Lower lobe of right lung (tissue), 2 donors: ENCODE measurements around the gene PHF20. TPM values are rescaled to one million over a fixed set of nuclear protein-coding genes. Genes with fewer than 3 reads are reported as not detected.

Experiments used
- ATAC-seq, 2 donors: fragments of 200-7000 bp; cut with Tn5 transposase; one replicate each; pipeline ENCODE4 v1.9.1; 2020 to 2022; ENCODE audit warnings: mild to moderate bottlenecking in 2 of 2, moderate library complexity in 2 of 2
- DNase-seq: peaks from one replicate; pipeline ENCODE4 v3.0.0-alpha.2; 2020
- H3K27ac ChIP-seq: fragments of 200-600 bp; one replicate; pipeline ENCODE4 v1.8.0; 2022
- H3K27me3 ChIP-seq: fragments of 200-600 bp; one replicate; pipeline ENCODE4 v1.8.0; 2022; ENCODE audit warnings: low read depth
- H3K36me3 ChIP-seq: fragments of 200-600 bp; one replicate; pipeline ENCODE4 v1.8.0; 2022; ENCODE audit warnings: mild to moderate bottlenecking
- H3K4me1 ChIP-seq: fragments of 200-600 bp; one replicate; pipeline ENCODE4 v1.8.0; 2022
- H3K4me3 ChIP-seq: fragments of 200-600 bp; one replicate; pipeline ENCODE4 v1.8.0; 2022; ENCODE audit warnings: mild to moderate bottlenecking
- H3K9me3 ChIP-seq: fragments of 200-600 bp; one replicate; pipeline ENCODE4 v1.8.0; 2022
- CTCF ChIP-seq: fragments of 200-600 bp; IDR thresholded peaks from one replicate; pipeline ENCODE4 v1.8.0; 2022; ENCODE audit warnings: antibody characterized with exemption, mild to moderate bottlenecking
- intact Hi-C: fragments of 100-400 bp; cut with DNase I; formaldehyde crosslinking; loops from one replicate; pipeline ENCODE4 v1.11.0; 2022
- total RNA-seq: library from RNA; stranded (reverse); fragmentation: NEBNext Ultra II Directional; extraction: Animal tissue kit (Norgen Biotek cat#: 25700); gene quantifications from one replicate; pipeline ENCODE4 v1.2.1, GENCODE V29; 2021
- donor health status: DM: no; HTN: yes; CAD: no; lungs with severe emphysema.

PHF20 gene
- total RNA-seq, 1 donor from 2014 or later = 47.9 TPM

GRCh38 chr20:35731862-35732643 is 39.8 kb upstream of the PHF20 start:
- Histone ChIP-seq H3K27ac (no peak overlapping the region), H3K27me3 (no peaks in the 10 kb centered on the region), H3K9me3 (no peaks in the 10 kb centered on the region), H3K4me3 (no peak overlapping the region), H3K4me1 (peaks cover 79% of the 10 kb centered on the region), H3K36me3 (peaks cover 100% of the 10 kb centered on the region)
- no peak for ATAC-seq
- no peak for DNase-seq
- no peak for TF ChIP-seq CTCF
- intact Hi-C loops = no loop called here

- DNase-seq (no peak), ATAC-seq (no peak)
- Histone ChIP-seq H3K27me3 (no peaks in the 10 kb centered on the region), H3K36me3 (peaks cover 100% of the 10 kb centered on the region), H3K4me1 (peaks cover 79% of the 10 kb centered on the region), H3K27ac (no peak overlapping the region), H3K9me3 (no peaks in the 10 kb centered on the region), H3K4me3 (no peak overlapping the region)
- no peak for TF ChIP-seq CTCF
- intact Hi-C loops = no loop called here
Observed at GRCh38 chr20:35732644-35732982, 39.2 kb upstream of the PHF20 start.

- no peak overlapping the region for H3K27ac ChIP-seq
- DNase-seq (no peak), ATAC-seq (no peak)
- H3K27me3 ChIP-seq = no peaks in the 10 kb centered on the region
- peaks cover 100% of the 10 kb centered on the region for H3K36me3 ChIP-seq
- intact Hi-C loops = no loop called here
- no peak for TF ChIP-seq CTCF
- peaks cover 88% of the 10 kb centered on the region for H3K4me1 ChIP-seq
- H3K9me3 ChIP-seq = no peaks in the 10 kb centered on the region
- H3K4me3 ChIP-seq = no peak overlapping the region
Observed at GRCh38 chr20:35734374-35734773, 37.4 kb upstream of the PHF20 start.

GRCh38 chr20:35734777-35735649 is 36.8 kb upstream of the PHF20 start:
- intact Hi-C loops = no loop called here
- H3K4me1 ChIP-seq = peaks cover 88% of the 10 kb centered on the region

More at GRCh38 chr20:35734777-35735649, 36.8 kb upstream of the PHF20 start:
- Histone ChIP-seq H3K4me3 (peak overlapping the region; percentile 1), H3K36me3 (peaks cover 100% of the 10 kb centered on the region), H3K27ac (no peak overlapping the region), H3K9me3 (no peaks in the 10 kb centered on the region), H3K27me3 (no peaks in the 10 kb centered on the region)
- ATAC-seq (no peak), DNase-seq (no peak)
- TF ChIP-seq CTCF = no peak
